Bladder microvascular endothelial cell (primary cell): Measurements from ENCODE around the gene POLR1C. TPM values are rescaled to one million over a fixed set of nuclear protein-coding genes. Genes with fewer than 3 reads are reported as not detected.

ENCODE experiments used
- total RNA-seq: library from RNA; depleted of rRNA; stranded (reverse); fragments of >200 nt; gene quantifications from 2 replicates; pipeline ENCODE4 v1.2.3, GENCODE V29; 2014

The POLR1C gene
- total RNA-seq: 24.6 and 36.4 TPM in 2 replicates

GRCh38 chr6:43516697-43517504, at the start of gene POLR1C, which contains the start of gene YIPF3:
Gene POLR1C (plus strand): TSS chr6:43517089. CDS start chr6:43517110, 21 bp downstream.
Gene YIPF3 (minus strand): TSS chr6:43516926. CDS start chr6:43516807, 119 bp downstream.

GRCh38 chr6:43477235-43478007, 39.5 kb upstream of the POLR1C start, which contains the start of gene TJAP1:
Gene TJAP1 (plus strand): TSS chr6:43477570. CDS start chr6:43499002, 21,432 bp downstream.

GRCh38 chr6:43509984-43510826, 6.7 kb upstream of the POLR1C start, which contains the start of gene LRRC73:
Gene LRRC73 (minus strand): TSS chr6:43510346. CDS start chr6:43509785, 561 bp downstream.

Other genes with a start within 250 kb of the POLR1C start
- gene SLC22A7, start 218.8 kb upstream of the POLR1C start, total RNA-seq: not detected in 2 replicates
- 0.19 TPM in 1 of 2 replicates, not detected in the other for gene CRIP3, start 208.3 kb upstream of the POLR1C start, total RNA-seq
- gene ZNF318, start 147.4 kb upstream of the POLR1C start, total RNA-seq: 3.4 and 8.2 TPM in 2 replicates
- gene ABCC10, start 89.5 kb upstream of the POLR1C start, total RNA-seq: 12.8 and 30.3 TPM in 2 replicates
- gene DLK2, start 61.5 kb upstream of the POLR1C start, total RNA-seq: 0.16 and 1.1 TPM in 2 replicates
- 6.8 and 13.7 TPM in 2 replicates for gene TJAP1, start 39.5 kb upstream of the POLR1C start, total RNA-seq
- gene LRRC73, start 6.7 kb upstream of the POLR1C start, total RNA-seq: under 0.01 and 0.06 TPM in 2 replicates
- 86.9 and 201 TPM in 2 replicates for gene YIPF3, start 163 bp upstream of the POLR1C start, total RNA-seq
- gene XPO5, start 58.9 kb downstream of the POLR1C start, total RNA-seq: 15.2 and 39.9 TPM in 2 replicates
- 16.7 and 26.6 TPM in 2 replicates for gene POLH, start 59.1 kb downstream of the POLR1C start, total RNA-seq
- gene GTPBP2, start 112.2 kb downstream of the POLR1C start, total RNA-seq: 34.5 and 68.4 TPM in 2 replicates
- 18.6 and 21.4 TPM in 2 replicates for gene MAD2L1BP, start 118.8 kb downstream of the POLR1C start, total RNA-seq
- 0.06 and 0.16 TPM in 2 replicates for gene RSPH9, start 127.9 kb downstream of the POLR1C start, total RNA-seq
- gene MRPS18A, start 170.7 kb downstream of the POLR1C start, total RNA-seq: 37.8 and 39.2 TPM in 2 replicates